Stimulated activated CD4-positive, alpha-beta T cell treated with anti-CD3 and anti-CD28 coated beads, Interleukin-4, amount 100 ng/mL, for 48 hours (primary cell): ENCODE measurements around the gene SSBP2.
A peak's percentile ranks its signal among the peaks of the same experiment; 100 is the strongest.
"Not testable (repeated sequence)": the region's sequence is repeated elsewhere in the genome, so short reads cannot be mapped to it uniquely, and the experiment has no call there.

Experiments
- DNase-seq, 2 donors: peaks; one replicate each; pipeline ENCODE4 v3.0.0-alpha.2; 2020; ENCODE audit warnings: low read depth in 2 of 2

SSBP2 gene

DNA sequence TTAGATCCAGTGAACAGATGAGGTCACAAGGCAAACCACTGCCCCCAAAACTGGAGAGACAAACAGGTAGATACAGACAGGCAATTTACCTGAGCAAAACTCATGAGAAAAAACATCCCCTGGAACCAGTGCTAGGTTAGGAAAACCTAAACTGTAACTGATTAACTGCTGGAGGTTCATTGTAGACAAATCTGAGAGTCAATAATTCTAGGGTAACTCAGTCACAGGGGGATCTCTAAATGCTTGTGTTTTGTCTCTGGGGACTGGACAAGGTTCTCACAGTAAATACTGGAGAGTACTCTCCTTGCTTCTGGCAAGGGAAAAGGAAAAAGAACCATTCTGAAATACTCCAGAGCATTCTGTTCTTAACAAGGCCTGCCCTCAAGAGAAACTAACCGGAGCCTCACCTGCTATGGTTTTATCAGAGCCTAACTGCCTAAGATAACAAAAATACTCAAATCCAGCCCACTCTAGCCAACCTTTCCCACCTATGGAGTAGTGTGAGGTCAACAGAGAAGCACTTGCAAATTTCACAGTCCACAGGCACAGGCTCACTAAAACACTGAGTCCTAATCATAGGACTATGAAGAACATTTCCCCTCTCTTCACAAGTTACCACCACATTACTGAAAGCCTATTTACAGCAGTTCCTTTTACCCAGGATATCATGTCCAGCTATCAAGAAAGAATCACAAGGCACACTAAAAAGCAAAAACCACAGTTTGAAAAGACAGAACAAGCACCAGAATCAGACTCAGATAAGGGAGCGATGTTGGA lies 217.1 kb downstream of the SSBP2 start:
- DNase-seq: no peak

DNA sequence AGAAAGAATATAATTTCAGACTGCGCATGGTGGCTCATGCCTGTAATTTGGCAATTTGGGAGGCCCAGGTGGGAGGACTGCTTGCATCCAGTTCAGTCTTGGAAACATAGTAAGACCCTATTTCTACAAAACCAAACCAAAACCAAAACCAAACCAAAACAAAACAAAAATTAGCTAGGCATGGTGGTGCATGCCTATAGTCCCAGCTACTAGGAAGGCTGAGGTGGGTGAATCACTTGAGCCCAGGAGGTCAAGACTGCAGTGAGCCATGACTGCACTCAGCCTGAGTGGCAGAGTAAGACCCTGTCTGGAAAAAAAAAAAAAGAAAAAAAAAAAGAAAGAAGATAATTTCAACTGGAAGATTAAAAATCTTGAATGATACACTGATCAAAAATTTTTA lies 220.0 kb downstream of the SSBP2 start:
- DNase-seq: no peak

DNA sequence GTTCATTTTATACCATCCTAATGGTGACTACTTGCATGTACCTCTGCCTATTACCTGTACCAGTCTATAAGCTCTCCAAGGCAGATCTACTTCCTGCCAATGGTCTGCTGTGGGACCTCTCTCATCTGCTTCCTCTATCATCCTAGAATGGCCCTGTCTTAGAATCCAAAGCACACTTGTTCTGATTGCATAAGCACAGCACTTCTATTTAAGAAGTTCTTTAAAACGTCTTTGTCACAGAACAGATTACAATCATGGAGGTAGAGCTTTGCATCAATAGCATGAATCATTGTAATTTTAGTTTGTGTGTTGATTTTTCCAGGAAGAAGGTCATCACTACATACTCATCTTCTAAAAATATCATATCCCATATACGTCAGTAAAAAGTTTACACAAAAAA lies 225.2 kb downstream of the SSBP2 start:
- no peak for DNase-seq

DNA sequence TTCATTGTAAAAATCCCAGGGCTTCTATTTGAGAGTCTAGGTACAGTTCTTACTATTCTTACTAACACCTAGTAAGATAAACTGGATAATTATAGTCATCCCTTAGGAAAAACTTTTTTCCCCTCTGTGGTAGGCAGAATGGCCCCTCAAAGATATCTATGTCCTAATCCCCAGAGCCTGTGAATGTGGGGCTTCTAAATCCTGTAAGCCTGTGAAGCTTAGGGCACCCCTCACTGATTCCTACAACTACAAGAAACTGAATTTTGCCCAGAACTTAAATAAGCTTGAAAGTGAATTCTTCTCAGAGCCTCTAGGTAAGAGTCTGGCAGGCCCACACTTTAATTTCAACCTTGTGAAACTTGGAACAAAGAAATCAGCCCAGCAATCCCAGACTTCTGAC lies 226.9 kb downstream of the SSBP2 start:
- no peak for DNase-seq

DNA sequence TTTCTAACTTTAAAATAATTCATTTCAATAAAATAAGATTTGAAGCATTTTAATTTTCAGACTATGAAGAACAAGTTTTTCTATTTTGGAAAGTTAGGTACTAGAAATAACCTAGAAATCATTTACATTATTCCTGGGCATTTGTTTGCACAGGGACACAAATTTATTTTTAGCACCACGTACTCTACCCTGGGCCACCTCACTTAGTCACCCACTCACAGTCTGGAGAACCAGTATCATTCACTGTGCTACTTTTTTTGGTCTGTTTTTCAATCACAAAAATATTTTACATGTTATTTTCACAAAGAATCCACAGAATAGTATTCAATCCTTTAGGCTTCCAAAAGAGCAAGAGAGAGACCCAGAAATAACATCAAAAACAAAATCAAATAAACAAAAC lies 228.3 kb downstream of the SSBP2 start:
- no peak for DNase-seq

DNA sequence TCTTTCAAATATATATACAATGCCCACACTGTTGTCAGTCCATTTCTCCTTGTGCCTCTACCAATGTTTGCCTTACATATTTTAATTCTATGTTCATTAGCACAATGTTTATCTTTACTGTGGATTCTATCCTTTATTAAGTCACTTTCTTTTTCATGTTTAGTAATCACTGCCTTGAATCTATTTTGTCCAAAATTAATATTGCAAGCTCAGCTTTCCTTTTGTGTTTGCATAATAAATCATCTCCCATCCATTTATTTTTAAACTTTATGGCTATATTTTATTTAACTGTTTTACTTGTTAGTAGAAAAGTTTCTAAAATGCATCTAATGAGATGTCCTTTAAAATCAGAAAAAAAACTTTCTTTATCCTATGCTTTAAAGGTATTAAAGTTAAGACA lies 230.1 kb downstream of the SSBP2 start:
- no peak for DNase-seq

DNA sequence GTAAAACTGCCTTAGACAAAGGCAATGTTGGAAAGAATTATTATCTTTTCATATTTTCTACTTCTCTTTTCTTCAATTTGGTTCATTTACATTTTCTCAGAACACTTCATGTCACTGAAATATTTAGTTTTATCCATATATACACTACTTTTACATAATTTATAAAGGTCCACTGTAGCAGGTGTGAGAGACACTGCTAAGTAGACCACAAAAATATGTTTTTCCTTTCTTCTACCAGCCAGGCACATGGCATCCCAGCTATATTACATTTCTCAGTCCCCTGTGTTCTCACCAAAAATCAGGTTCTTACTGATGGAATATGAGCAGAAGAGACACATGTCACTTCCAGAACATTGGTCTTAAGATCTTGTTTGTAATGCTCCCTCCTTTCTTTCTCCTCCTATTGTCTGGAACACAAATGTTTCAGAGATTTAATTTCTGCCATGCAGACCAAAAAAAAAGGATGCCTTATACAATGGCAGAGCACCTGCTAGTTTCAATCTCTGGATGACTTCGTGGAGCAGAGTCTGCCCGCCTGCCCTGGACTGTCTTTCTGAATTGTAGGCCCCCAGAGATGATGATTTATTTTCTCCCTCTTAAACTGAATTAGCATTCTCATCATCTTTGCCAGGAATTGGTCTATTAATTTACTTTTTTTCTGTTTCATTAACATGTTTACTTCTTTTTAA lies 231.5 kb downstream of the SSBP2 start:
- DNase-seq: no peak

DNA sequence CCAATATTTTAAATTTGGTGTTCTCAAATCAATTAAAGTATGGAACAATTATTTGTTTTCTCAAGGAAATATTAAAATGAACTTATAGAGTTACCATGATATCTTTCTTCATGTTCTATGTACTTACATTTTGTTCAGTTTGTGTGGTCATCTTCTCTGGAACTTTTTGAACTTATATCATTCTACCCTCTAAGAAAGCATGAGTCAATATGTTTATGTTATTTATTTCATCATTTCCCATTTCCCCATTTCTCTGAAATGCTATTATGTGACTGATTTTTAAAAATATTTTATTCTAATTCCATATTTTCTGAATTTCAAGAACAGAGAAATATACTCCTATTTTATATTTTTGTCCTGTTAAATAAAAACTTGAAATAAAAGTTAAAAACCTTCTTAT lies 233.4 kb downstream of the SSBP2 start:
- no peak for DNase-seq

DNA sequence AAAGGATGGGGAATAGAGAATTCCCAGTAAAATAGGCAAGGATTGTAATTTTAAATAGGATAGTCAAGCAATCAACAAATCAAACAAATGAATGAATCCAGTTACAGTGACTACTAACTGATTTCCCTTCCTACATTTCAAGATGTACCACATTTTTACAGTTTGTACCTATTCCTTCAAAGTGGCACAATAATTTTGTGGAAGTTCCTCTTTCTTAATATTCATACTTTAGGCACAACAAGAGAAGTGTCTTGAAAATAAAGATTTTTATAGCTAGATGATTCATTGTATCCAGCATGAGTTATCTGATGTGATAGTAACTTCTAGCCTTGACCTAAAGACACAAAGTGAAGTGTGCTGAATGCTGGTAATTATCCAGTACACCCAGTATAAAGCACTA lies 234.8 kb downstream of the SSBP2 start:
- no peak for DNase-seq

DNA sequence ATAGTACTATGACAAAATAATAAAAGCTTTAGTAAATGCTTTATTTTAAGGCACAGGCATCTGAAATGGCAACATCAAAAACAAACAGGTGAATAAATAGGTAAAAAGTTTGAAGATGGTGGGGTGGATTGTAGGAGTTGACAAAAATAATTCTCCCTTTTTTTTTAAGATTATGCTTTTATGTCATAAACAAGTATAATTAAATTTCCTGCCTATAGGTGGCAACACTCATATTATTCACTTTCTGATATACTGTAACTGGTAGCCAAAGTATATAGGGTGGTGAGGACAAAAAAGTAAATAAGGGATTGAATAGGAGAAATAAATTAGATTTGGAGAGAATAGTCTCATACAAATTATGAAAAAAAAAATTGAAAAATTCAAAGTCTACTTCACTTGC lies 236.9 kb downstream of the SSBP2 start:
- no peak for DNase-seq

DNA sequence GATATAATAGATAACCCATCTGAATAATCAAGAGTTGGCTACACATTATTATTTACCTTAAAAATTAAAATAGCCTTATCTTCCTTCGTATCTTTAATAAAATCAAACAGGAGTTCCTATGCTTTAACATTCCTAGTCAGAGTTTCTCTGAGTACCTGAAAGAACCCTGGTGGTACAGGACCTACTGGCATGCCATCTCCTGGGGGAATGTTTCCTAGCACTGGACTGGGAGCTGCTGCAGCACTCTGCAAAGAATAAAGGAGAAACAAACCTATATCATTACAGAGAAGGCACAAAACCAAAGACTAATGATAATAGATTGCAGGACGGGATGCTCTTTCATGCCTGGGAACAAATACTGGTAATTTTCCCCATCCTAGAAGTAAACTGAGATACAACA lies 237.4 kb downstream of the SSBP2 start:
- DNase-seq: no peak

DNA sequence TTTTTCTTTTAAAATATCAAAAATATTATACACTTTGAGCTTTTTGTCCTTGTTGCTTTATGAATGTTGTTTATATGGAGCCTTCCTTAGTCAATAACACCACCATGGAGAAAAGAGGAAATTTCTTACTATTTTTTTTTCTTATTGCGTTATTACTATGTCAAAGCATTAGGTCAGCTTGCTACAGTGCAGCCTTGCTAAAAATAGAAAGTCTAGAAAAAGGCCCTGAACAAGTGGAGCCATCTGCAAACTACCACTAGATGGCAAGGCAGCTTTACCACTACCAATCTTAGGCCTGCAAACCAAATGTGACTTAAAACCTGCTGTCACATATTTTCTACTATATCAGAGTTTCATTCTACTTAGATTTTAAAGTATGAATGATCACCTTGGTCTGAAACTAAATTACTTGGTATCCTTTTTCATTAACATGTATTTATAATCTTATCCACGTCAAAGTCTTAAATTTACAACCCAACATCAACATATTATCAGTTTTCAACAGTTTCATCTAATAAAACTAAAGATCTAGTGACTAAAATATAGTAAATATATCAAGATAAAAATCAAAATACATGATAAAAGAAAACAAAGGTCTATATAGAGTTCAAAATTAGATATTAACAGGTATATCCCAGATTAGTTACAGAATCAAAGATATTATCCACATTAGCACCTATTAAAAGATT lies 243.9 kb downstream of the SSBP2 start:
- DNase-seq: peak in 1 of 2 donors; percentile 10

DNA sequence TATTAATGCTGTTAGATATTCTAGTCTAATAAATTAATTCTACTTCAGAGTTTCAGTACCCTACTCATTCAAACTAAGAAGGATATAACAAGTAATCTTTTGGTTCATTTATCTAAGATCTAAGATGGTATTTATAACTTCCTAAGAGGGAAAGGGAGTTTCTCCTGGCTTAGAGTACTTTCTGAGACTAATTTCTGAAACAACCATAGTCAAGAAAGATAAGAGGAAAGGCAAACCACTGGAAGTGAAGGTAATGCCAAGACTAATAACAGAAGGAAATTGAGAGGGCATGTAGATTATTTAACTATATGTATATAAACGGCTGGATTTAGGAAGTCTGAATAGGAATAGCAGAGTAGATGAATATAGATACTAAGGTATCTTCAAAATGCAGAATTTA lies 244.5 kb downstream of the SSBP2 start:
- DNase-seq: no peak

DNA sequence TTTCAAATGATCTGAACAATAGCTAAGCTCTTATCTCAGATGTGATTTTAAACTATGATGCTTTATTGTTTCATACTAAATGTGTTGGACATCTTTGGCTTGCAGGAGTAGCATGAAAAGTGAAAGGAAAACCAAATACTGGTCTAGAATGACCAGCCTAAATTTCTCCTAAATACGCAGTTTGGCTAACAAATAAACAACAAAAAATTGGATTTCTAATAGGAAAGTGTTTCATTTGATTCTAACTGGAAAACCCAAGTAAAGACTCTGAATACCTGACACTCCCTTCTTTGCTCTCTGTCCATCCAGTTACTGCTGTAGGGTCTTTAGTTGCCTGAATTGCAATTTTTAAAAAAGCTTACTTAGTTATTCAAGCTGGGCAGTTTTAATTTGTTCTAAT lies 245.2 kb downstream of the SSBP2 start:
- DNase-seq: no peak

DNA sequence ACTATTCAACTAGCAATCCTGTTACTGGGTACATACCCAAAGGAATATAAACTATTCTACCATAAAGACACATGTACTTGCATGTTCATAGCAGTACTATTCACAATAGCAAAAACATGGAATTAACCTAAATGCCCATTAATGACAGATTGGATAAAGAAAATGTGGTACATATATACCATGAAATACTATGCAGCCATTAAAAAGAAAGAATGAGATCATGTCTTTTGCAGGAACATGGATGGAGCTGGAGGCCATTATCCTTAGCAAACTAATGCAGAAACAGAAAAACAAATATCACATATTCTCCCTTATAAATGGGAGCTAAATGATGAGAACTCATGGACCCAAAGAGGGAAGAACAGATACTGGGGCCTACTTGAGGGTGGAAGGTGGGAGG lies 247.3 kb downstream of the SSBP2 start:
- not testable (repeated sequence) for DNase-seq

DNA sequence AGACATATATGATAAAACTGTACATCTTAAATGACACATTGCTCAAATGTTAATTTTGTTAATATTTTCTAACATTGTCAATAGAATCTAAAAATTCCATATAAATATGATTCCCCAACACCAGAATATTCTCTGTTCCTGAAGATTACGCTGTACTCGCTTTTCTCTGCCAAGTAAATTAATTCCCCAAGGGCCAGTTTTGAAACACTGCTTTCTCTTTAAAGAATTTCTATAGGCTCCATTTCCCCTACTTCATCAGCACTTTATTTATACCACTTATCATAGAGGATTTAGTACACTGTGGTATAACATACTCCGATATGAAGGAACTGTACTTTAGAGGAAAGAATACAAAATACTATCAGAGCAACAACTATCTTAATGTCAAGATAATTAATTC lies 255.6 kb downstream of the SSBP2 start:
- DNase-seq: no peak

DNA sequence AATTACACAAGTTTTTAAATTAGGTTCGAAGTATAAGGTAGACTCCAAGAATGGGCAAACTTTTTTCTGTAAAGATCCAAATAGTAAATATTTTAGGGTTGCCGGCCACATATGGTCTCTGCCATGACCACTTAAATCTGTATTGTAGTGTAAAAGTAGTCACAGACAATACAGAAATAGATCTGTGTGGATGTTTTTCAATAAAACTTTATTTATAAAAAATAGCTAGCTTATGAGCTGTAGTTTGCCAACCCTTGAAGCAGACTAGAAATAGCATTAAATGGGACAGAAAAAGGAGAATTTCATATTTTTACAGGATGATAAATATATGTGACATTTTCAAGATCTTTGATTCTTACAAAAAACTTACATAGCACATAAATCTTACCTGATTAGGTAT lies 262.0 kb downstream of the SSBP2 start:
- DNase-seq: no peak

DNA sequence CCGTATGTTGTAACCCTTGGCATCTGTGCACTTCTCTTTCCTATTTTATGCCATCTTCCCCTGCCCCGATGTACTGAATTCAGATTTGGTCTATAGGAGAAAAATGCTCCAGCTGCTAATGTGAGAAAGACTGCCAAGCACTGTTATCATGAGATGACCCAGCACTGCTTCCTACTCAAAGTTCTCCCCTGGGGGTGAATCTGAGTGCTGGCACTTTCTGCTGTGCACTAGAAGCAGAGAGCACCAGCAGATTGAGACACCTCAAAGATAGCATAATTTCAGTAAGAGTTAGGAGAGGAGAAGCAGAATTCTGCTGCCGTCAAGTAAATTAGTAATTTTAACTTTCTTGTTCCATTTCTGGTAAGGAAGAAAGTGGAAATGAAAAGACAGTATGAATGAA lies 264.2 kb downstream of the SSBP2 start:
- no peak for DNase-seq

DNA sequence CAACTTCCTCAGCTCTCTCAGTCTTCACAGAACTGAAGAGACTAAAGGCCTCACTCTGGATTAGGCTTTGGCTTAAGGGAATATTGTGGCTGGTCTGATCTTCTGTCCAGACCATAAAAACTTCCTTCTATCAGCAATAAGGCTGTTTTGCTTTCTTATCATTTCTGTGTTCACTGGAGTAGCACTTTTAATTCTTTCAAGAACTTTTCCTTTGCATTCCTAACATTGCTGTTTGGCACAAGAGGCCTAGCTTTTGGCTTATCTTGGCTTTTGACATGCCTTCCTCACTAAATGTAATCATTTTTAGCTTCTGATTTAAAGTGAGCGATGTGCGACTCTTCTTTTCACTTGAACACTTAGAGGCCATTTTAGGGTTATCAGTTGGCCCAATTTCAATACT lies 268.3 kb downstream of the SSBP2 start:
- DNase-seq: no peak

DNA sequence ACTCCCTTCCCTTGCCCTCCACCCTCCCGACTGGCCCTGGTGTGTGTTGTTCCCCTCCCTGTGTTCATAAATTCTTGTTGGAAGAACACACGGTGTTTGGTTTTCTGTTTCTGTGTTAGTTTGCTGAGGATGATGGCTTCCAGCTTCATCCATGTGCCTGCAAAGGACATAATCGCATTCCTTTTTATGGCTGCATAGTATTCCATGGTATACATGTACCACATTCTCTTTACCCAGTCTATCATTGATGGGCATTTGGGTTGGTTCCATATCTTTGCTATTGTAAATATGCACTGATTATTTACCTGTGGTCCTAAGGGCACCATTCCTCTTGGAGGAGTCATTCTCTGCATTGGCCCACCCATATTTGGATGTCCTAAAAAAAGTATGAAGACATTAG lies 277.5 kb downstream of the SSBP2 start:
- DNase-seq: not testable (repeated sequence)

DNA sequence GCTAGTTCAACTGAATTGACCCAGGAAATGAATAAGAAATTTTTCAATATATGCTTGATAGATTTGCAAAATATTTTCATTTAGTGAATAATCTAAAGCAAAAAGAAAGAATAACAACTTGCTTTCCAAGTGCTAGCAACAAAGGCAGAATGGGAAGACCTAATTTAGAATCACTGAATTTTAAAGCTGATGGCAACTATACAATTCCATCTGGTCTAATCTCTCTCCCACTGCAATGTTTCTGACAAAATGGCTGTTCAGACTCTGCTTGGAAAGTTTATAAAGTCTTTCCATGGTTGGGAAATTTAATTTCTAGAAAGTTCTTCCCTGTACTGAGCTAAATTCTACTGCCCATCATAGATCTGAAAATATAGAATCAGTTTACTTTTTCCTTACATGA lies 281.2 kb downstream of the SSBP2 start:
- DNase-seq: no peak

DNA sequence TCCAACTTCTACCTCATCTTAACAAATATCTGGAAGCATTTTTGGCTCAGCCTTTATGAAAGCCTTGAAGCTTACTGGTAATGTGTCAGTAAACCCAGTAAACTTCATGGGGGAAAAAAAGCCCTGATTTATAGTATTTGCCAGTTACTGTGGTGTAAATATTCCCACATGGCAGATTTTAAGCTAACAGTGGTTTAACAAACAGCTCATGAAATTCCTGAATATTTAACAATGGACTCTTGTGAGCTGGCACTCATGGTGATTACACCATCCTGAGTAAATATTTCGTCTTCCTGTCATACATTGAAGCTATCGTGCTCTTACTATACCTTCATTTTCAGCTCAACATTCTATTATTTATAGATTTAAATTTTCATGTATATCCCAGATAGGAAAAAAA lies 300.0 kb downstream of the SSBP2 start:
- no peak for DNase-seq

DNA sequence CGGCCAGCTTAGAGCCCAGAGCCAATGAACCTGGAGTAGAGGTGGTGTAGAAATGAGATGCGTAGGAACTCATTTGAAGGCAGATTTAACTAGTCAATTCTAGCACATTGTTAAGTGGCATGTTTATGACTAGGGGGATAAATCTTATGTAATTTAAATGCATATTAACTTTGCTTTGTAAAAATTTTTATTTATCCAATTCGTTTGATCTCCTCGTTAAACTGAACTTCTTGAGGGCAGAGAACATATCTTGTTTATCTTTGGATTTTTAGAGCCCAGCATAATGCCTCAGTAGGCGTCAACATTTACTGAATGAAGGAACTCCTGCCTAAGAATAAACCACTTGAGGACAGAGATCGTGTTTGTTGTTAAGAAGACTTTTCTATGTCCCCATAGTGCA lies 315.9 kb downstream of the SSBP2 start:
- no peak for DNase-seq
